Sciatic nerve (tissue), 2 donors: ENCODE data around the gene IL36A. TPM values are rescaled to one million over a fixed set of nuclear protein-coding genes. Genes with fewer than 3 reads are reported as not detected.

Experiments used
- ATAC-seq: fragments of 200-7000 bp; cut with Tn5 transposase; one replicate; pipeline ENCODE4 v1.9.1; 2020; ENCODE audit warnings: mild to moderate bottlenecking, moderate library complexity
- DNase-seq: peaks from one replicate; pipeline ENCODE4 v3.0.0-alpha.2; 2020; ENCODE audit warnings: low spot score
- intact Hi-C: fragments of 100-400 bp; cut with DNase I; formaldehyde crosslinking; loops from one replicate; pipeline ENCODE4 v1.14.2; 2022
- total RNA-seq: library from RNA; stranded (reverse); fragmentation: NEBNext Ultra II Directional; extraction: Animal tissue kit (Norgen Biotek cat#: 25700); gene quantifications from one replicate; pipeline ENCODE4 v1.2.1, GENCODE V29; 2021
- donor health status: DM: no; HTN: no; CAD: no.
- donor health status: DM: no; HTN: no; CAD: no.

IL36A gene, protein sequence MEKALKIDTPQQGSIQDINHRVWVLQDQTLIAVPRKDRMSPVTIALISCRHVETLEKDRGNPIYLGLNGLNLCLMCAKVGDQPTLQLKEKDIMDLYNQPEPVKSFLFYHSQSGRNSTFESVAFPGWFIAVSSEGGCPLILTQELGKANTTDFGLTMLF
- not detected for total RNA-seq

GRCh38 chr2:113005030-113005509 lies at the start of gene IL36A:
TSS of gene IL36A (plus strand) at chr2:113005459. CDS start at chr2:113005872, 413 bp downstream.
- no peak for DNase-seq
- intact Hi-C loops: no loop called here
- ATAC-seq: no peak

DNA sequence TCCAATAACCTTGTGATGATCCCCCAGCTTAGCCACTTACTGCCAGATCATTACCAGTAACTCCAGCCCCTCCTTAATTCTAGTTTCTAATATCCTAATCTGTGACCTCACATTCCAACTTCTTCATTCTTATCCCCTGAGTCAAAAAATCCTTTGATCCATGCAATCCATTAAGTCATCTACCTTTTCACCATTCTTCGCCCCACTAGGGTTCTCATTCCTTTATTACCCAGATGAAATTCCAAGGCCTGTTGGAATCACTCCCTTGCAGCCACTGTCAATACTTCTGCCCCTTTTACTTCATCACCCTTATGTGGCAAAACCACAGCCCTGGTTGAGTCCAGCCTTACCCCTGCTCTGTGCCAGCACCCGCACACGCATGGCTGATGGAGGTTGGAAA lies 47.7 kb upstream of the IL36A start:
- DNase-seq (no peak), ATAC-seq (no peak)
- intact Hi-C loops: no loop called here

- DNase-seq: no peak
- intact Hi-C loops: no loop called here
These were observed 46.7 kb upstream of the IL36A start for GRCh38 chr2:112958428-112959108.

DNA sequence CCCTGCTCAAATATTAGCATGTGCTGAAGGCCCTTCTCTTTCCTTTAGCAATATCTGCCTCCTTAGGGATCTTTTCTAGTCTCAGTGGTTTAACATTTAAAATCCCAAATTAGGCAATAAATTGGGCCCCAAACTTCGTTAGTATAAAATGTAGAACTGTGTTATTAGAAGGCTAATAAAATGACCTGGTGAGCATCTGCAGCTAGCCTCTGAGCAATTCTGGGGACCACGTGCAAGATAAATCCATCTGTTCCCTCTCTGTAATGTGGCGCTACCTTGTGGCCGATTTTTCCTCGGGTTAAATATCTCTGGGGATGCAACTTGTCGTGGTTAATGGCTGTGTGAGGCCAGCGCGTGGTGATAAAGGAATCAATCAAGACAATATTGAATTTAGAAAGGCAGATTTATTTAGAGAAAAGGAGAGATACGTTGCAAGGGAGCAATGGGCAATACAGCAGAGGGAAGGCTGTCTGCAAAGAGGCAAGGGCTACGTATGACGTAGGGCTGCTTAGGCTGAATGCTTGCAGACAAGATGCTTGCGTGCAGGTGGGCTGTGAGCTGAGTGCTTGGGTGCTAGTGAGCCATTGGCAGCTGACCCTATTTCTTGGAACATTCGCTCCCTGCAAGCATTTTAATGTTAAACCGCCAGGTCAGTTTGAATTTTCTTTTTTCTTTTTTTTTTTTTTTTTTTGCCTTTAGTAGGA lies 46.0 kb upstream of the IL36A start:
- no peak for ATAC-seq
- intact Hi-C loops: no loop called here
- DNase-seq: no peak

More at GRCh38 chr2:112958428-112959108, 46.7 kb upstream of the IL36A start:
- no peak for ATAC-seq

DNA sequence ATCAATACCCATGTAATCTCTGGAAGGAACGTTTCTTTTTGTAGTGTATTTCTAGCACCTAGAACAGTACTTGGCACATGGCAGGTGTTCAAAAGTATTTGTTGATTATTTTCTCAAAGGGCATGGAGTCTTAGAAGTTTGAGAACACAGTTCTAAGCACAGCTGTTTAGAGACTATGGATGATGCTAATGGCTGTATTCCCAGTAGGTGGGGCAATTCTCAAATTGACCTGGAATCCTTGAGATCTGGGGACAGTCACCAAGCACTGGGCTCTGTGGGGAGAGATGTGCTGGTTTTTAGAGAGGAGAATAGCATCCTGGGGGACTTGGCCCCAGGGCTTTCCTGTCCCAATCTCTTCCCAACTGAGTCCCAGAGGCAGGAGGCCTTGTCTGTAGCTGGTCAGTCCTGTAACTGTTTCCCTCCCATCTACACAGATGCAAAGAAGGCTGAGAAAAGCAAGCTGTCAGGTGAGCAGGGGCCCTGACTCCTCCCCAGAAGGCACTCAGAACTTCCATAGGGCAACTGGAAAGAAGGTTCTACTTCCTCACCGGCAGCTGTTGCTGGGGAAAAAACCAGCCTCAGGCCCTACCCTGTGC lies 44.9 kb upstream of the IL36A start:
- intact Hi-C loops: no loop called here
- DNase-seq: no peak
- ATAC-seq: no peak

DNA sequence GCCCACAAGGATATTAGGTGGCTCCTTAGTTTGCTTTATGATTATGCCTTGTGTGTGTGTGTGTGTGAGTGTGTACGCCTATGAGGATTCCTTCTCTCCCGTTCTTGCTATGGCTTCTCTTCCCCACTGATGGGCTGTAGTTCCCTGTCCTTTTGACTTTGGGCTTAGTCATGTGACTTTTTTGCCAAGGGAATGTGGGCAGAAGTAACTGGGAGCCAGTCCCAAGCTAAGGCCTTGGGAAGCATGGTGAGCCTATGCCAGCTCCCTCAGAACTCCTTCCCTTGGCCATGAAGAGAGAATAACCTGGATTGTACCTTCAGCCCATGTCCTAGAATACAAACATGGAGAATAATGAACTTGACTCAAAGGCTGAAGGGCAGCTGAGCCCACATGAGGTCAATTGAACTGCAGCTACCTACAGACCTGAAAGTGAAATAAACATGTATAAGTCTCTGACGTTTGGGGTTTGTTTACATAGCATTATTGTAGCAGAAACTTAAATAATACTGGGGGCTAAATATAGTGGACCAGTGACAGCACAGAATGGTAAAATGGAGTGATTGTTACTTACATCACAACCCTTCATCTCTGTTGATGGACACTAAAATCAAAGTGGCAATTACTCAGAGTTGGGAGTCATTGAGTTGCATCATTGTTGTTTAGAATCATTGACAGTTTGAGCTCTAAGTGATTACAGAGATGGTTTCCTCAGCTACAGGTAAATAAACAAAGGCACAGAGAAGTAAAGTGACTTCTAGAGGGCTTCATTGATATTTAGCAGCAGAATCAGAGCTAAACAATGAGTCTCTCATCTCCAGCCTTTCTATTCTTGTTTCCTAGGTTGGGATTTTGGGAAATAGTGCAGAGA lies 42.7 kb upstream of the IL36A start:
- ATAC-seq (no peak), DNase-seq (no peak)
- intact Hi-C loops: no loop called here

DNA sequence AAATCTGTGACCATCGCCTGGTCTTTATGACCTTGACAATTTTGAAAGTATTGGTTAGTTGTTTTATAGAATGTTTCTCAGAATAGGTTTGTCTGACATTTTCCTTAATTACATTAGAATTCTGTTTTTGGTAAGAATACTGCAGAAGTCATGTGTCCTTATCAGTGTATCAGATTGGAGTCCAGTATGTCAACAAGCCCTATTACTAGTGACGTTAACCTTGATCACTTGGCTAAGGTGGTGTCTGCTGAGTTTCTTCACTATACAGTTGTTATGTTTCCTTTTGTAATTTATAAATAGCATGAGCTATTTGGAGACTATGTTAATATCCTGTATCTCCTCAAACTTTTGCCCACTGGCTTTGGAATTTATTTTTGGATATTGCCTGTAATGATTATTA lies 38.2 kb upstream of the IL36A start:
- intact Hi-C loops: no loop called here
- no peak for DNase-seq
- no peak for ATAC-seq

GRCh38 chr2:112972423-112973086 lies 32.7 kb upstream of the IL36A start:
- intact Hi-C loops: no loop called here
- no peak for DNase-seq
- no peak for ATAC-seq

DNA sequence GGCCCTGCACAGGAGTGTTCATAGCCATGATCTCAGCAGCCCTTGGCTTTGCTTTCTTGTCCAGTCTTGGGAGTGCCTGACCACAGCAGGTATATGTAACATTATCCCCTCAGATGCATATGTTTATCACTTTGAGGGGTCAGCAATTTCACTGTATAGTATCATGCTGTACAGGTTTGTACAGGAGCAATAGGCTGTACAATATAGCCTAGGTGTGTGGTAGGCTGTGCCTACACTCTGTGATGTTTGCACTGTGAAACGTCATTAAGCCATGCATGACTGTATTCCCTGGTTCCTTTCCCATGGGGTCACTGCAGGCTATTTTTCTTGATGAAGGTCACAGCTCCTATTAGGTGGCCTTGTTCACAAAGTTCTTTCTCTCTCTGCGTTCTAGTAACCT lies 32.1 kb upstream of the IL36A start:
- intact Hi-C loops: no loop called here
- DNase-seq: no peak

DNA sequence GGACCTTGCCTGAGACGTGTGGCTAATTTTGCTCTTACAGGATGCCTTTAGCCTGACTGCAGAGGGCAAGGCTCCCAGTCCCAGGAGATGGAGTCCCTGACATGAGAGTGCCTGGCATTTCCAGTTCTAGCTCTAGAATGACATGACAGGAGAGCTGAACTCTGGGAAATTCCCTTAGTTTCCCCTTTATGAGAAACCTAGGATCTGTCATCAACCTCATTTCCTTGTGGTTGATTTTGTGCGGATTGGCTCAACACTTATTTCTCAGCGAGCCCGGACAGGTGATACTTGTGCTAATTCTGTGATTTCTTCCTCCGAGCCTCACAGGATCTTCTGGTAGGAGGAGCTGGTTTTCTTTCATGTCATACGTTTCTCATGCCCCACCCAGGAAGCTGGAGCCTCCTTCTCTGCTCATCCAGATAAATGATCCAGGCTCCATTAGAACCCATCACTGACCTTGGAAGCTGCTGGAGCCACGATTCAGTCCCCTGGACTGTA lies 27.7 kb upstream of the IL36A start, which contains the start of gene IL36G:
IL36G (plus strand) TSS at position 448 of the 498 bp plus-strand sequence. CDS start 633 bp downstream, outside the sequence.
- ATAC-seq (no peak), DNase-seq (no peak)
- intact Hi-C loops: no loop called here

More for the DNA sequence above, 32.1 kb upstream of the IL36A start:
- no peak for ATAC-seq

DNA sequence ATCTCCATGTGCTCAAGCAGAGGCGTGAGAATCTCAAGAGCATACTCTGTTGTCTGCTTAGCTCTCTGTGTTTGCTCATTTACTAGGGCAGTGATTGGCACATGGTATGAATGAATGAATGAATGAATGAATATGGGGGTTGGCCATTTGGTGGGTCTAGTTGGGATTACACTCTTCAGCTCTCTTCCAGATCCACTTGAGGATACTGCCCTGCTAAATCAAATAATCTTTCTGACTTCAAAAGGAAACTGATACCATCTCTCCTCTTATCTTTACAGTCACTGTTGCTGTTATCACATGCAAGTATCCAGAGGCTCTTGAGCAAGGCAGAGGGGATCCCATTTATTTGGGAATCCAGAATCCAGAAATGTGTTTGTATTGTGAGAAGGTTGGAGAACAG lies 25.5 kb upstream of the IL36A start:
- ATAC-seq: no peak
- no peak for DNase-seq
- intact Hi-C loops: no loop called here

DNA sequence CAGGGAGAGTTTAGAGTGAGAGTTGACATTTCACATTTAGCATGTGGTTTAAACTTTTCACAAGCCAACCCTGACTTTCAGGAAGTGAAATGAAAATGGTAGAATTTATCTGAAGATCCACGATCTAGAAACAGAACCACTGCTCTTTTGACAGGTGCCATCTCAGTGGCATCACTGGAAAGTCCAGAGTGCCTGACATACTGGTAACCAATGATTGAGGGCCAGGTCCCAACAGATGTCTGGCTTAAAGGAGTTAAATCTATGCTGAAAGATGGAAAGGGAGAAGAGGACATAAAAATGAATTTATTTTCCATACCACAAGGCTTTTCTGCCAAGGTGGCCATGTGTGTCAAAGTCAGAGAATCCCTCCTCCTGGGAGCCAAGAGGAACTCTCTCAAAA lies 24.7 kb upstream of the IL36A start:
- ATAC-seq (no peak), DNase-seq (no peak)
- intact Hi-C loops: no loop called here

DNA sequence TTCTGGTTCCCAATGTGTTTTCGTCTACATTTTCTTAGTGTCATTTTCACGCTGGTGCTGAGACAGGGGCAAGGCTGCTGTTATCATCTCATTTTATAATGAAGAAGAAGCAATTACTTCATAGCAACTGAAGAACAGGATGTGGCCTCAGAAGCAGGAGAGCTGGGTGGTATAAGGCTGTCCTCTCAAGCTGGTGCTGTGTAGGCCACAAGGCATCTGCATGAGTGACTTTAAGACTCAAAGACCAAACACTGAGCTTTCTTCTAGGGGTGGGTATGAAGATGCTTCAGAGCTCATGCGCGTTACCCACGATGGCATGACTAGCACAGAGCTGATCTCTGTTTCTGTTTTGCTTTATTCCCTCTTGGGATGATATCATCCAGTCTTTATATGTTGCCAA lies 20.2 kb upstream of the IL36A start:
- ATAC-seq: no peak
- no peak for DNase-seq

DNA sequence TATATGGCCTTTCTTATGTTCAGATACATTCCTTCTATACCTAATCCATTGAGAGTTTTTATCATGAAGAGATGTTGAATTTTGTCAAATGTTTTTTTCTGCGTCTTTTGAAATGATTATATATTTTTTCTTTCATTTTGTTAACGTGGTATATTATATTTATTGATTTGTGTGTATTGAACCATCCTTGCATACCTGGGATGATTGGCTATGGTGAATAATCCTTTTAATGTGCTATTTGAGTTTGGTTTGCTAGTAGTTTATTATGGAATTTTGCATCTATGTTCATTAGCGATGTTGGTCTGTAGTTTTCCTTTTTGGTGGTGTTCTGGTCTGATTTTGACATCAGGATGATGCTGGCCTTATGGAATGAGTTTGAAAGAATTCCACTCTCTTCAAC lies 15.6 kb upstream of the IL36A start:
- intact Hi-C loops: no loop called here
- DNase-seq: no peak
- ATAC-seq: no peak

More for the DNA sequence above, 20.2 kb upstream of the IL36A start:
- intact Hi-C loops: no loop called here

GRCh38 chr2:112993831-112994230 lies 11.4 kb upstream of the IL36A start:
- ATAC-seq (no peak), DNase-seq (no peak)
- intact Hi-C loops: no loop called here

DNA sequence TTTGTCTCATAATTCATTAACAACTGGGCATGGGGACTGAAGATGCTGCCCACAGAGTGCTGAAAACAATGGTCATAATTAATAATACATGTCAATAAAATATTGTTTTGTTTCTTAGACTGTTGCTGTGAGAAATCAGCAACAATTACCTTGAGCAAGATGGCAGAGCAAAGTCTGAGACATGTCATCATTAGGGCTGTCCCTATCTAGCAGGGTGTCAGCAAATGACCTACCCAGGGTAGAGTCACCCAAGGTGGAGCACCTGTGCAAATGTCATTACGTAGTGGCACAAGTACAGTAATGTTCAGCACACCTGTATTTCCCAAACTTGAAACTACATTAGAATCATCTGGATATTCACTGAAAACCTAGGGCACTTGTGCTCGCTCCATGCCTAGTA lies 10.6 kb upstream of the IL36A start:
- DNase-seq: no peak
- ATAC-seq: no peak
- intact Hi-C loops: no loop called here

- ATAC-seq (no peak), DNase-seq (no peak)
- intact Hi-C loops: no loop called here
These were observed 9.8 kb upstream of the IL36A start for GRCh38 chr2:112995346-112995920.

DNA sequence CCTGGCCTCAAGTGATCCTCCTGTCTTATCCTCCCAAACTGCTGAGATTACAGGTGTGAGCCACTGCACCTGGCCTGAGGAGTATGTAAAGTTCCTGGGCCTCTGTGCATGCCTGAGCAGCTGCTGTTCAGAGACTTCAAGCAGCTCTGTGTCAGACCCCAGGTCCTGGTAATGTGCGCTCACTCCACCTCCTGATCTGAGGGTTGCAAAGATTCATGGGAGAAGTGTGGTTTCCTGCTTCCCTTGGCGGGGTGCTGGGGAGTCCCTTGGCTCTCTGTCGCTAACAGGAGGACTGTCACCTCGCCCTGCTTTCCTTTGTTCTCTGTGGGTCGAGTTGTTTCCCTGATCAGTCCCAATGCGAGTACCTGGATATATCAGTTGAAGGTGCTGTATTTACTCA lies 8.6 kb upstream of the IL36A start:
- no peak for ATAC-seq
- no peak for DNase-seq
- intact Hi-C loops: no loop called here
